HG03432 (cell line): Measurements from ENCODE around the gene STAT3.
A peak's percentile ranks its signal among the peaks of the same experiment; 100 is the strongest.

Source experiments
- ATAC-seq: cut with Tn5 transposase; IDR thresholded peaks from one replicate; pipeline ENCODE4 v1.9.1; 2021; ENCODE audit warnings: mild to moderate bottlenecking, moderate library complexity; ENCODE audit not compliant: unreplicated experiment

Gene STAT3

DNA sequence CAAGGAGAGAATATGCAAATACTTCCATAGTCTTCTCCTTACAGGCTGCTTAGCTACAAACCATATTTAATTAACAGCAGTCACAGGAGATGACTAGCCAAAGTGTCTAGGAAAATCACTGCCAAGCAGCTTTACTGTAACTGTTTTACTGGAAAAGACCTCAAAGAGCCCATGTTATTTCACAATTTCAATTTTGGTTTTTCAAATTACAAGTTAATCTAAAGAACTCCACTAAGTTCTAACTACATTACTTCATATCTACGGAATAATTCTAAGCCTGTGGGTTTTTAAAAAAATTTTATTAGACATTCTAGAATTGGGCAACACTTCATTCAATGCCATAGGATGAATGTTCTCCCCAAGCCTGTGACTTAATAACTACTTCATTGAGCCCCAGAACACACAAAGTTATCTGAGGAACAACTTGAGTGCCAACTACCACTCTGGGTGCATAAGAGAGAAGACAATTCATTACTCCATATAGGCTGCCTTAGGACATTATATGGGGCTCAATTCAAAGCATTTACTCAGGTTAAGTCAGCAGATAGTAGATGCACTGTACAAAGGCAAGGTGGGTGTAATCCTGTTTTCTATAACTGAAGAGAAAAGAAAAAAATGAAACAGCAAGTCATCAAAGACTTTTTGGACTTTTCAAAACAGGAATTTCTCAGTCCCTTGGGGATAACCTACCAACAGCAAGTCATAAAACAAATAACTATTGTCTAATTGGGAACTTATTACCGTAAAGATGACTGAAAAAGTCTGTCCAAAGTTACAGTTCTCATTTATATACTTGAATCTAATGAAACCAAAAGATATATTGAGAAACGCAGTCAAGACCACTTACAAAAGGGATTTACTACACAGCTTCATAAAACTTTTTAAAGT is 33.0 kb downstream of the STAT3 start:
- ATAC-seq = no peak

DNA sequence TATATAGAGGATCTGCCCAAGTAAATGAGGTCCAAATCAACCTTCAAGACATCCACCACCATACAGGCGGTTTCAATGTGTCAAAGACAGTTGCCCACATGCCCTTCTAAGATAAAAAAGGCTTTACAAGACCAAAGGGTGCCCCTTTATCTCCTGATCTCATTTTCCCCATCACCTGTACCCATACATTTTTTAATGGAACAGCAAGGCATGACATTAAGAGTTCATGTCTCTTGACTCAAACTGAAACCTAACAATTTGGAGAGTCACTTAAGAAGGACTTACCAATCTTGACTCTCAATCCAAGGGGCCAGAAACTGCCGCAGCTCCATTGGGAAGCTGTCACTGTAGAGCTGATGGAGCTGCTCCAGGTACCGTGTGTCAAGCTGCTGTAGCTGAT is 40.1 kb downstream of the STAT3 start:
- ATAC-seq = no peak

- ATAC-seq = no peak
Measured at GRCh38 chr17:42347606-42348005, 40.6 kb downstream of the STAT3 start.

DNA sequence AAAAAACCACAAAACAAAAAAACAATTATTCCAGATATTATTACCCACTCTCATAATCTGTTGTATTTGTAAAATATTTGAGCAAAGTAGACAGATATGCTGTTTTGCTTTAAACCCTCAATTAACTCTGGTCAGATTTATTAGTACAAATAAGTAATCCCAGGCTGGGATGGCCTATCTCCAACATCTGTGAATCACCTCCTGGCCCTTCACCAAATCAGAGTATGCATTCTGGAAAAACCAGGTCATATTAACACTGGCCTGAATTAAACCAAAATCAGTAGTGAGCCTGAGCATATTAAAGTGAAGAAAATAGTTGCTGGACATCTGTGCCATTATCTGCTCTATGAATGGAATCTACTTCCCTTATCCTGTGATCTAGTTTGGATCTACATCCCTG is 41.0 kb downstream of the STAT3 start:
- ATAC-seq = no peak

GRCh38 chr17:42346481-42346880 is 41.8 kb downstream of the STAT3 start:
- no peak for ATAC-seq

- ATAC-seq = no peak
Measured at GRCh38 chr17:42345396-42346073, 42.7 kb downstream of the STAT3 start.

DNA sequence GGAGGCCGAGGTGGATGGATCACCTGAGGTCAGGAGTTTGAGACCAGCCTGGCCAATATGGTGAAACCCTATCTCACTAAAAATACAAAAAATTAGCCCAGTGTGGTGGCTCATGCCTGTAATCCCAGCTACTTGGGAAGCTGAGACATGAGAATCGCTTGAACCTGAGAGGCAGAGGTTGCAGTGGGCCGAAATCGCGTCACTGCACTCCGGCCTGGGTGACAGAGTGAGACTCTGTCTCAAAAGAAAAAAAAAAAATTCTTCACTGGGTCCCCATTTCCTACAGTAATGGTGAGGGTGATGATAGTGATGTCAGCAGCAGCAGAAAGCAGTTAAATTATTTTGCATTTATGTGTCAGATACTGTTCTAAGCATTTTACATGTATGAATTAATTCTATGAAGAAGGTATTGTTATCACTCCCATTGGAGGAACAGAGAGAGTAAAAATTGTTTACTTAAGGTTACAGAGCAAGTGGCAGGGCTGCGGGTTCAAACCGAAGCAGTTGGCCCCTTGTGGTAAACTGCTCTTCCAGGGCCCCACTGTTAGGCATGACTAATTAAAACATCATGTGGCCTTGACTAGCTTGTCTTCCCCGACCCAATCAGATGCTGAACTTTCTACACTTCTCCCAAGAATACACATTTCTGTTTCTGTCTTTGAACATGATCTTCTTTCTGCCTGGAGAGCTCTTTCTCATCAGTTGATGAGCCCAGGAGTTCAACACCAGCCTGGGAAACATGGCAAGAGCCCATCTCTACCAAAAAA is 45.8 kb downstream of the STAT3 start:
- ATAC-seq = peak; percentile 54

- no peak for ATAC-seq
Measured at GRCh38 chr17:42341568-42341967, 46.7 kb downstream of the STAT3 start.

DNA sequence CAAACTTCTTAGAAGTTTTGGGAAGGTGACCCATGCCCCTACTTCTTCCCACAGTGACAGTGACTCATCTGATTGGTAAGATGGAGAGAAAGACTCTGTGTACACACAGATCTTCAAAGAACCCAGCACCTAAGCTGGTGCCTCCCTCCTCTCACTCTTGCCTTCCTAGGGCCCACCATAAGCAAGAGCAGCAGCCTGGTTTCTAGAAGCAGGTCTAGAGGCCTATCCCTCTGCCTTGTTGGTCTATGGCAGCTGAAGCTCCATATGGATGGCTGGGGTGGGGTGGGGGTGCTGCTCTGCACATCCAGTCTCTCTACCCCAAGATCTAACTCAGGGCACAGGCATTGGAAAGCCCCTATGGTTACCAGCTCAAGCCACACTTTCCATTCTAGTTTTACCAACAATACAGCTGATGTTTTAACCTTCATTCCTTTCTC is 47.5 kb downstream of the STAT3 start:
- no peak for ATAC-seq

DNA sequence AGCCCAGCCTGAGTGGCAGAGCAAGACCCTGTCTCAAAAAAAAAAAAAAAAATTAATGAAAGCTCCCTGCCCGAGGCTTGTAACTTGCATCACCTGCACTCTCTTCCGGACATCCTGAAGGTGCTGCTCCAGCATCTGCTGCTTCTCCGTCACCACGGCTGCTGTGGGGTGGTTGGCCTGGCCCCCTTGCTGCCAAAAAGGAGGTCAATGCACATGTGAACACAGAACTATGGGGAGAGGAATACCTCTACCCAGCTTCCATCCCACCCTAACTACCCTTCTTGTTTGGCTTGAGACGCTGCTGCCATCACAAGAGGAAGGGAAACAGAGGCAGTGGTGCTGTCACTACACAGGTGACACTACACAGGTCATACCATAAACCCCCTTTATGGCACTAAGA is 49.0 kb downstream of the STAT3 start:
- no peak for ATAC-seq

DNA sequence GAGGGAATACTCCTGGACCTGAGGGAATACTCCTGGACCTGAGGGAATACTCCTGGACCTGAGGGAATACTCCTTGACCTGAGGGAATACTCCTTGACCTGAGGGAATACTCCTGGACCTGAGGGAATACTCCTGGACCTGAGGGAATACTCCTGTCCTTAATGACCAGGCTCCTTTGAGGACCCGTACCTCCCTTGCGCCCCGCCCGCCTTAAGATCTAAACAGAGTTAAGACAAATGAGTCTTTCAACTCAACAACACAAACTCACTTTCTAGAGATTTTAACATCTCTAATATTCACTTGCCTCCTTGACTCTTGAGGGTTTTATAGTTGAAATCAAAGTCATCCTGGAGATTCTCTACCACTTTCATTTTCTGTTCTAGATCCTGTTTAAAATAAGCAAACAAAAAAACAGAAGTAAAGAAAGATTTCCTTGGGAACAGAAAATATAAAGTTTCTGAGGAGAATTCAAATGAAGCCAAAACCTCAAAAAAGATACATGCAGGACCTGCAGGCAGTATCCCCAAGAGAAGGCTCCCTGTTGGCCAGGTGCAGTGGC is 49.7 kb downstream of the STAT3 start:
- no peak for ATAC-seq

GRCh38 chr17:42337442-42337841 is 50.8 kb downstream of the STAT3 start:
- no peak for ATAC-seq

DNA sequence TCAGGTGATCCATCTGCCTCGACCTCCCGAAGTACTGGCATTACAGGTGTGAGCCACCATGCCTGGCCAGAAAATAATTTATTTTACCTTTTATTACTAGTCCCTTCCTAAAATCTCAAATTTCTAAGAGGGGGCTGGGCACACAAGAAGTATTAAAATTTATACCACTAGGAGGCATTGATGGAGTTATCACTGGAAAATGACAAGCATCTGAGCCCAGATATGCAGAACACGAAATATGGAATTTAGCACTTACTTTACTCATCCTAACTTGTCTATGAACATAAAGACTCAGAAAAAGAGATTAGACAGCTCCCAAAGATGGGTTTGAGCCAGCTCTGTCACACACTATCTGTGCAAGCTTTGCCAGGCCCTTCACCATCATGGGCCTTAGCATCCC is 53.6 kb downstream of the STAT3 start:
- no peak for ATAC-seq

GRCh38 chr17:42333053-42333452 is 55.2 kb downstream of the STAT3 start:
- no peak for ATAC-seq

DNA sequence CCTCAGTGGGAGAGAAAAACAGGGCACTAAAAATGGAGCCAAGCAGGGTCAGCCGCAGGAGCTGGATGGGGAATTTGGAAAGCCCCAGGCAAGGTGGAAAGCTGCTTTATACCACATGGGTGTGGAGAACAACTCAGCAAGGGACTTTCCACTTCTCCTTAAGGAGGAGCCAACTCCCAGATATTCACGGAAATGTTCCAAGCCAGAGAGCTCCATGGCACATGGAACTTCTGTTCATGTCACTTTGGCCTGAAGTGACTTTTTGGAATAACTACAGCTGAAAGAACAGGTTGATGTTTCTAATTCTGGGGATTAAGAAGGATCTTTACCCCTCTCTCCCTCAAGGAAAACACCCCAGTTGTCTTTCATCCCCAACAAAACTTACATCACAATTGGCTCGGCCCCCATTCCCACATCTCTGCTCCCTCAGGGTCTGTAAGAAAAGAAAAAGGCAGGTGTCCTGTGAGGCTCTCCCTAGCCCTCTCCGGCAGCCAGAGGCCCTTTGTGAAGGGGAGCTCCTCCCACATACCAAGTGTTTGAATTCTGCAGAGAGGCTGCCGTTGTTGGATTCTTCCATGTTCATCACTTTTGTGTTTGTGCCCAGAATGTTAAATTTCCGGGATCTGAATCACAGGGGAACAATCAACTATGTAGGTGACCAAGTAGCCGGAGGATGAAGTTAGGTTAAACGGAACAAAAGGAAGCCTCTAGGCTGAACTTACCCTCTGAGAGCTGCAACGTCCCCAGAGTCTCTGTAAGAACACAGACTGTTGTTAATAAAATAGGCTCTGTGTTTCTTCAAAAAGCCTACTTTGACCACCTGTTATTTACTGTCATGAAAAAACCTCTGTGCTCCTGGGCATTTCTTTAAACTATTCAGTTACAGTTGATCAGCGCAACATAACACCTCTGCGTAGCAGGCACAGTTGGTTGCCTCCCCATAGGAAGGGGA is 58.9 kb downstream of the STAT3 start:
- no peak for ATAC-seq

DNA sequence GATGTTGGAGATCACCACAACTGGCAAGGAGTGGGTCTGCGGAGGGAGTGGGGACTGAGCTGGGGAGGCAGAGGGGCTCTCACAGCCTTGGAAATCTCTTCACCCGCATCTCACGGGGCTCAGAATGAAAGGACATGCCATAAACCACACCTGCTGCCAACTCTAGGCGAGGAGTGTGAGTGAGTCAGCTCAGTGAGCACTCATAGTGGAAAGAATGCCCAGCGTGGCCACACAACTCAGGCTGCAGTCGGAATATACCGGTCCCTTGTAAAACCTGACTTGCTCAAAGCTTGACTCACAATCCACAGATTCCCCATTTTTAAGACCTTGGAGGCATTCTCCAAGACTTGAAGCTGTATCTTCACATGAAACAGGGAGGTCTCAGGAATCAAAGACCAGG is 63.2 kb downstream of the STAT3 start:
- ATAC-seq = no peak

- ATAC-seq = no peak
Measured at GRCh38 chr17:42323268-42323773, 64.9 kb downstream of the STAT3 start.

- peak; percentile 46 for ATAC-seq
Measured at GRCh38 chr17:42322382-42323267, 65.6 kb downstream of the STAT3 start.

- ATAC-seq = no peak
Measured at GRCh38 chr17:42321555-42321954, 66.7 kb downstream of the STAT3 start.
